ENCODE measurements around the gene LYZL6.

- TF ChIP-seq CTCF (IDR thresholded peaks at IDR 0.05) (no peak), POLR2A (IDR thresholded peaks at IDR 0.05) (no peak)
Measured at GRCh38 chr17:35898283-35899070, 45.0 kb downstream of the LYZL6 start.
